OCI-LY3 (cell line): Measurements from ENCODE around the gene DENND4A.

Experiments used
- EZH2phosphoT487 ChIP-seq: fragments of 200-600 bp; shearing (Covaris generic); IDR thresholded peaks from 2 replicates; pipeline ENCODE4 v1.6.1; 2018; ENCODE audit warnings: antibody characterized with exemption, mixed run types, low read depth
- TF ChIP-seq, protein P1 (sequence below): fragments of 200-600, 300-600 bp; sonication (generic); IDR thresholded peaks from 2 replicates; pipeline ENCODE4 v1.5.1; 2014; ENCODE audit warnings: antibody characterized with exemption, low read length, low read depth

- TF ChIP-seq, protein P1, sequence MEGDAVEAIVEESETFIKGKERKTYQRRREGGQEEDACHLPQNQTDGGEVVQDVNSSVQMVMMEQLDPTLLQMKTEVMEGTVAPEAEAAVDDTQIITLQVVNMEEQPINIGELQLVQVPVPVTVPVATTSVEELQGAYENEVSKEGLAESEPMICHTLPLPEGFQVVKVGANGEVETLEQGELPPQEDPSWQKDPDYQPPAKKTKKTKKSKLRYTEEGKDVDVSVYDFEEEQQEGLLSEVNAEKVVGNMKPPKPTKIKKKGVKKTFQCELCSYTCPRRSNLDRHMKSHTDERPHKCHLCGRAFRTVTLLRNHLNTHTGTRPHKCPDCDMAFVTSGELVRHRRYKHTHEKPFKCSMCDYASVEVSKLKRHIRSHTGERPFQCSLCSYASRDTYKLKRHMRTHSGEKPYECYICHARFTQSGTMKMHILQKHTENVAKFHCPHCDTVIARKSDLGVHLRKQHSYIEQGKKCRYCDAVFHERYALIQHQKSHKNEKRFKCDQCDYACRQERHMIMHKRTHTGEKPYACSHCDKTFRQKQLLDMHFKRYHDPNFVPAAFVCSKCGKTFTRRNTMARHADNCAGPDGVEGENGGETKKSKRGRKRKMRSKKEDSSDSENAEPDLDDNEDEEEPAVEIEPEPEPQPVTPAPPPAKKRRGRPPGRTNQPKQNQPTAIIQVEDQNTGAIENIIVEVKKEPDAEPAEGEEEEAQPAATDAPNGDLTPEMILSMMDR: no peak
- no peak for TF ChIP-seq EZH2phosphoT487
These were observed 68.2 kb downstream of the DENND4A start for GRCh38 chr15:65723876-65724275.
